Fibroblast of mammary gland (primary cell): Measurements from ENCODE around the gene USP16.
"Not testable (repeated sequence)": the region's sequence is repeated elsewhere in the genome, so short reads cannot be mapped to it uniquely, and the experiment has no call there.

Experiments used
- DNase-seq: peaks from one replicate; pipeline ENCODE4 v3.0.0-alpha.2; 2010; ENCODE audit warnings: low read depth
- H3K4me3 ChIP-seq: 2 replicates; pipeline ENCODE4 v1.5.1; 2011; ENCODE audit warnings: low read depth, mild to moderate bottlenecking, low read length, moderate library complexity; ENCODE audit not compliant: control insufficient read depth
- TF ChIP-seq, protein P1 (sequence below): conservative IDR thresholded peaks from 2 replicates; pipeline ENCODE4 v1.5.1; 2011; ENCODE audit warnings: low read depth, low read length, inconsistent platforms; ENCODE audit not compliant: control insufficient read depth, insufficient read depth

The USP16 gene

DNA sequence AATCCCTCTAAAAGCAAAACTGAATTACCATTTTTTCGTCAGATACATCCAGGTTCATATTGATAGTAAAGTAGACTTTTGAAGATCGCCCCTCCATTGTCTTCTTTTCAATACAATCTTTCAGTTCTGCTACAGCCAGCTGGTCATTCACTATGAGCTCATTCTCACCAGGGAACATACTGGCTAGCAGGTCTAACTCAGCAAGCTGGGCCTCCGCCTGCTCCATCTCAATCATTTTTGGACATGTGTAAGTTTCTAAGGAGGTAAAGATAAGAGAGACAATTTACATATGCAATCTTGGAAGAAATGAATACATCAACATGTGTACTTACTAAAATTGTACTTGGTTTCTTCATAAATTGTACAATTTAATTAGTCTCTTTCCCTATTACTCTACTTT is 16.1 kb upstream of the USP16 start:
- TF ChIP-seq, protein P1, sequence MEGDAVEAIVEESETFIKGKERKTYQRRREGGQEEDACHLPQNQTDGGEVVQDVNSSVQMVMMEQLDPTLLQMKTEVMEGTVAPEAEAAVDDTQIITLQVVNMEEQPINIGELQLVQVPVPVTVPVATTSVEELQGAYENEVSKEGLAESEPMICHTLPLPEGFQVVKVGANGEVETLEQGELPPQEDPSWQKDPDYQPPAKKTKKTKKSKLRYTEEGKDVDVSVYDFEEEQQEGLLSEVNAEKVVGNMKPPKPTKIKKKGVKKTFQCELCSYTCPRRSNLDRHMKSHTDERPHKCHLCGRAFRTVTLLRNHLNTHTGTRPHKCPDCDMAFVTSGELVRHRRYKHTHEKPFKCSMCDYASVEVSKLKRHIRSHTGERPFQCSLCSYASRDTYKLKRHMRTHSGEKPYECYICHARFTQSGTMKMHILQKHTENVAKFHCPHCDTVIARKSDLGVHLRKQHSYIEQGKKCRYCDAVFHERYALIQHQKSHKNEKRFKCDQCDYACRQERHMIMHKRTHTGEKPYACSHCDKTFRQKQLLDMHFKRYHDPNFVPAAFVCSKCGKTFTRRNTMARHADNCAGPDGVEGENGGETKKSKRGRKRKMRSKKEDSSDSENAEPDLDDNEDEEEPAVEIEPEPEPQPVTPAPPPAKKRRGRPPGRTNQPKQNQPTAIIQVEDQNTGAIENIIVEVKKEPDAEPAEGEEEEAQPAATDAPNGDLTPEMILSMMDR, result no peak
- no peak overlapping the region for H3K4me3 ChIP-seq
- DNase-seq, result no peak

DNA sequence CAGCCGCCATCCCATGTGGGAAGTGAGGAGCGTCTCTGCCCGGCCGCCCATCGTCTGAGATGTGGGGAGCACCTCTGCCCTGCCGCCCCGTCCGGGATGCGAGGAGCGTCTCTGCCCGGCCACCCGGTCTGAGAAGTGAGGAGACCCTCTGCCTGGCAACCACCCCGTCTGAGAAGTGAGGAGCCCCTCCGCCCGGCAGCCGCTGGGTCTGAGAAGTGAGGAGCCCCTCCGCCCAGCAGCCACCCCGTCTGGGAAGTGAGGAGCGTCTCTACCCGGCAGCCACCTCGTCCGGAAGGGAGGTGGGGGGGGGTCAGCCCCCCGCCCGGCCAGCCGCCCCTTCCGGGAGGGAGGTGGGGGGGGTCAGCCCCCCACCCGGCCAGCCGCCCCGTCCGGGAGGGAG is 13.2 kb upstream of the USP16 start:
- DNase-seq, H3K4me3 ChIP-seq: not testable (repeated sequence)

DNA sequence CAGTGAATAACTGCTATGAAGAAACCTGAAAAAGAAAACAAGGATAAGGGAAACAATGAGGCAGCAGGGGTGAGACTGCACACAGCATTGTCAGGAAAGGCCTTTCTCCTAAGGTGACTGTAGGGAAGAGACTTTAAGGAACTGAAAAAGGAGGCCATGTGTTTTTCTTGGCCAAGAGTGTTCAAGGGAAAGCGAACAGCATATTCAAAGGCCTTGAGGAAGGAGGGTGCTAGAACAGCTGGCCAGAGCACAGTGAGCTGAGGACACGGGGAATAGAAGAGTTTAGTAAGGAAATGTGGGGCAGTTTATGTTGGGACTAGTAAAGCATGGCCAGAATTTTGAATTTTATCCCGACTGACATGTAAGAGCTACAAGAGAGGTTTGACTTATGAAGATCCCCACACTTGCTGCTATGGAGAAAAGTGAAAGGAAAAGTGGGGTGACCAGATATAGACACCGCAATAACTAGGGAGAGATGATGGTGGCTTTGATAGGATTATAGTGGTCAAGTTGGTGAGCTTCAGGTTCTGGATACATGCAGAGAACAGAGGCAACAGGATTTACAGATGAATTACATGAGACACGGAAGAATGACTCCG is 6.7 kb upstream of the USP16 start:
- no peak for DNase-seq
- H3K4me3 ChIP-seq, result peak overlapping the region; percentile 87
- TF ChIP-seq, protein P1, result no peak

DNA sequence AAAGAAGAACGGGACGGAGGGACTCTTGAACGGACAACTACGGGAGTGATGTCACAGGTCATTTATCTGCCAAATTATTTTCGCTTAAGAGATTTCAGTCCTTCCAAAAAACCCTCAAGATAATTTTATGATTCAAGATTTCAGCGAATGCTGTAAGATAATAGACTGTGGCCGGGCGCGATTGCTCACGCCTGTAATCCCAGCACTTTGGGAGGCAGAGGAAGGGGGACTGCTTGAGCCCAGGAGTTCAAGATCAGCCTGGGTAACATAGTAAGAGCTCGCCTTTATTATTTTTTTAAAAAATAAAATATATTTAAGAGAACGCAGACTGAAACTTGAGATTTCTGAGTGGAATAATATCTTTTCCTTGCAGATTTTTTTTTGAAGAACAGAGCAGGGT is 5.9 kb upstream of the USP16 start:
- TF ChIP-seq, protein P1, result no peak
- DNase-seq, result peak; percentile 35

DNA sequence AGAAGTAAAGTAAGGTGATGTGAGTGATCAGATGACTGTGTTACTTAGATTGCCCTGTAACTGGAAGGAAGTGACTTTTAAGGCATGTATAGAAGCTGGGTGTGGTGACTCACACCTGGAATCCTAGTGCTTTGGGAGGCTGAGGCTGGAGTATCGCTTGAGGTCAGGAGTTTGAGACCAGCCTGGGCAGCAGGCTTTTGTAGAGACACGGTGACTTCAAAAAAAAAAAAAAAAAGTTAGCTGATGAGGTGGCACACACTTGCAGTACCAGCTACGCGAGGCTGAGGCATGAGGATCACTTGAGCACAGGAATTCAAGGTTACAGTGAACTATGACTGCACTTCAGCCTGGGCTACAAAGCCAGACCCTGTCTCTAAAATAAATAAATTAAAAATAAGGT is 2.3 kb upstream of the USP16 start:
- TF ChIP-seq, protein P1, result no peak
- no peak overlapping the region for H3K4me3 ChIP-seq
- DNase-seq, result no peak

More for the DNA sequence above, 5.9 kb upstream of the USP16 start:
- peak overlapping the region; percentile 87 for H3K4me3 ChIP-seq

DNA sequence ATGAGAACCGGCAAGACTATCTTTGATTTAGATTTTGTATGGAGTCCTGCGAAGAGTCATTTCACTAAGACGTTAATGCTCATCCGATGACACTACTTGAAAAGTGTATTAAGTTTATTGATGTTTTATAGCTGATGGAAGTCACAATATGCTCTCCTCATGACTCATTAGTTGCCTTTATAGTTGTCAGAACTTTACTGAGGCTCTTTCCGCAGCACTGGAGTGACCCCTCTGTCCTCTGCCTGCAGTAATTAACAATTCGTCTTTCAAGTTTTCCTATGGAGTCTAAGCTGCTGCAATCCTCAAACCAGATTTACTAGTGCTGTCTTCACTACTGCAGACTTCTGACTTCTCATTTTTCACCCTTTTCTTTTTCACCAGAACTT is 853 bp downstream of the USP16 start:
- peak overlapping the region; percentile 78 for H3K4me3 ChIP-seq
- TF ChIP-seq, protein P1, result no peak
- DNase-seq, result peak; percentile 55

DNA sequence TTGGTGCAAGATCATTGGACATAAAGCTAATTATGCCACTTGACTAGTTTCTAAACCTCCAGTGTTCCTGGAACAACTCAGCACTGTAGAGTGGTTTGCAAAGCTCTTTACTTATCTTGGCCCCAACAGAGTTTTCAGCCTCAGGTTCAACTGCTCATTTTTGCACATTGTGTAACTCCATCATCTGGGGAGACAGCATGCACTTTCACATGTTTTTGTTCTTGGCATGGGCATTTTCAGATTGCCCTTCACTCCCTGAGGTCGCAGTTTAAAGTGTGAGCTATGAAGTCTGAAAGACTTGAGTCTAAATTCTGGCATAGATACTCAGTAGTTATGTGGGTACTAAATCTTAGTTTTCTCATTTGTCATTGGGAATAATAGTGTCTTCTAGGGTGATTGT is 5.1 kb downstream of the USP16 start:
- H3K4me3 ChIP-seq, result no peak overlapping the region
- no peak for DNase-seq
- TF ChIP-seq, protein P1, result no peak
